ENCODE data around the gene CDA. TPM values are rescaled to one million over a fixed set of nuclear protein-coding genes. Genes with fewer than 3 reads are reported as not detected.

CDA gene
- total RNA-seq, 2 experiments from 2014 or later = not detected

- no peak for DNase-seq
Measured at GRCh38 chr1:20634065-20634593, 45.2 kb downstream of the CDA start.

GRCh38 chr1:20634594-20635084 lies 45.7 kb downstream of the CDA start:
- POLR2A ChIA-PET = interaction anchor here (1.1 to 1.8 kb wide), 4 partner anchors 26 to 152 kb away, joined by 3 to 8 read pairs (median 4); partner anchors contain the start of genes DDOST and MUL1
- ATAC-seq (ENCODE audit: low read depth) = peak; percentile 23
- no peaks in the 10 kb centered on the region for H3K9me3 Mint-ChIP-seq
- H3K4me1 Mint-ChIP-seq = peaks cover 8% of the 10 kb centered on the region
- no peak for DNase-seq
- H3K36me3 Mint-ChIP-seq = no peaks in the 10 kb centered on the region
- peaks cover 2% of the 10 kb centered on the region for H3K27me3 Mint-ChIP-seq
- H3K4me3 Mint-ChIP-seq = peak overlapping the region; percentile 81
- peak overlapping the region; percentile 54 for H3K27ac Mint-ChIP-seq

More at GRCh38 chr1:20634065-20634593, 45.2 kb downstream of the CDA start:
- H3K27ac Mint-ChIP-seq = peak overlapping the region; percentile 54
- peaks cover 8% of the 10 kb centered on the region for H3K4me1 Mint-ChIP-seq
- no peaks in the 10 kb centered on the region for H3K36me3 Mint-ChIP-seq
- H3K9me3 Mint-ChIP-seq = no peaks in the 10 kb centered on the region
- peak; percentile 16 for ATAC-seq (ENCODE audit: low read depth)
- peaks cover 2% of the 10 kb centered on the region for H3K27me3 Mint-ChIP-seq
- peak overlapping the region; percentile 81 for H3K4me3 Mint-ChIP-seq
- POLR2A ChIA-PET = interaction anchor here (0.6 to 1.8 kb wide), 5 partner anchors 12 to 660 kb away, joined by 3 to 8 read pairs (median 5); partner anchors contain the start of genes DDOST and MUL1

GRCh38 chr1:20636785-20637347 lies 48.0 kb downstream of the CDA start:
- no peak for DNase-seq
- H3K4me1 Mint-ChIP-seq = peaks cover 10% of the 10 kb centered on the region
- POLR2A ChIA-PET = no interaction called here
- H3K27ac Mint-ChIP-seq = no peak overlapping the region
- no peak overlapping the region for H3K4me3 Mint-ChIP-seq
- H3K36me3 Mint-ChIP-seq = no peaks in the 10 kb centered on the region
- H3K9me3 Mint-ChIP-seq = no peaks in the 10 kb centered on the region
- ATAC-seq (ENCODE audit: low read depth) = no peak
- H3K27me3 Mint-ChIP-seq = peaks cover 2% of the 10 kb centered on the region

GRCh38 chr1:20640183-20640597 lies 51.3 kb downstream of the CDA start:
- Mint-ChIP-seq H3K27ac (no peak overlapping the region), H3K4me3 (no peak overlapping the region), H3K9me3 (no peaks in the 10 kb centered on the region), H3K4me1 (peaks cover 2% of the 10 kb centered on the region), H3K27me3 (peaks cover 2% of the 10 kb centered on the region), H3K36me3 (no peaks in the 10 kb centered on the region)
- POLR2A ChIA-PET = no interaction called here
- ATAC-seq (ENCODE audit: low read depth) = peak; percentile 71
- peak; percentile 46 for DNase-seq

- POLR2A ChIA-PET = no interaction called here
- no peaks in the 10 kb centered on the region for H3K27me3 Mint-ChIP-seq
- no peak for ATAC-seq (ENCODE audit: low read depth)
- H3K27ac Mint-ChIP-seq = no peak overlapping the region
- no peaks in the 10 kb centered on the region for H3K9me3 Mint-ChIP-seq
- DNase-seq = no peak
- no peaks in the 10 kb centered on the region for H3K36me3 Mint-ChIP-seq
- H3K4me1 Mint-ChIP-seq = peaks cover 2% of the 10 kb centered on the region
- no peak overlapping the region for H3K4me3 Mint-ChIP-seq
Measured at GRCh38 chr1:20641975-20642374, 53.1 kb downstream of the CDA start.

- Mint-ChIP-seq H3K4me1 (peaks cover 2% of the 10 kb centered on the region), H3K4me3 (no peak overlapping the region), H3K36me3 (no peaks in the 10 kb centered on the region), H3K27me3 (no peaks in the 10 kb centered on the region), H3K27ac (no peak overlapping the region), H3K9me3 (no peaks in the 10 kb centered on the region)
- DNase-seq (no peak), ATAC-seq (ENCODE audit: low read depth) (no peak)
- POLR2A ChIA-PET = no interaction called here
Measured at GRCh38 chr1:20643080-20643479, 54.2 kb downstream of the CDA start.

- Mint-ChIP-seq H3K36me3 (peaks cover 2% of the 10 kb centered on the region), H3K27me3 (no peaks in the 10 kb centered on the region), H3K27ac (no peak overlapping the region), H3K4me1 (peaks cover 2% of the 10 kb centered on the region), H3K9me3 (no peaks in the 10 kb centered on the region), H3K4me3 (no peak overlapping the region)
- DNase-seq (no peak), ATAC-seq (ENCODE audit: low read depth) (no peak)
- POLR2A ChIA-PET = no interaction called here
Measured at GRCh38 chr1:20644416-20644815, 55.5 kb downstream of the CDA start.

- POLR2A ChIA-PET = no interaction called here
- Mint-ChIP-seq H3K4me3 (no peak overlapping the region), H3K9me3 (no peaks in the 10 kb centered on the region)
Measured at GRCh38 chr1:20645414-20645813, 56.5 kb downstream of the CDA start.

GRCh38 chr1:20648438-20648837 lies 59.5 kb downstream of the CDA start:
- Mint-ChIP-seq H3K4me3 (no peak overlapping the region), H3K9me3 (no peaks in the 10 kb centered on the region), H3K27ac (no peak overlapping the region), H3K36me3 (peaks cover 16% of the 10 kb centered on the region), H3K27me3 (no peaks in the 10 kb centered on the region), H3K4me1 (no peaks in the 10 kb centered on the region)
- ATAC-seq (ENCODE audit: low read depth) (no peak), DNase-seq (no peak)
- POLR2A ChIA-PET = no interaction called here

More at GRCh38 chr1:20645414-20645813, 56.5 kb downstream of the CDA start:
- no peak overlapping the region for H3K27ac Mint-ChIP-seq
- no peaks in the 10 kb centered on the region for H3K4me1 Mint-ChIP-seq
- H3K36me3 Mint-ChIP-seq = peaks cover 2% of the 10 kb centered on the region
- DNase-seq (no peak), ATAC-seq (ENCODE audit: low read depth) (no peak)
- no peaks in the 10 kb centered on the region for H3K27me3 Mint-ChIP-seq

- H3K36me3 Mint-ChIP-seq = peaks cover 19% of the 10 kb centered on the region
- H3K9me3 Mint-ChIP-seq = no peaks in the 10 kb centered on the region
- no peak overlapping the region for H3K27ac Mint-ChIP-seq
- DNase-seq = no peak
- POLR2A ChIA-PET = no interaction called here
- H3K27me3 Mint-ChIP-seq = no peaks in the 10 kb centered on the region
- no peak for ATAC-seq (ENCODE audit: low read depth)
- no peaks in the 10 kb centered on the region for H3K4me1 Mint-ChIP-seq
- H3K4me3 Mint-ChIP-seq = no peak overlapping the region
Measured at GRCh38 chr1:20648946-20649345, 60.0 kb downstream of the CDA start.

GRCh38 chr1:20652300-20652699 lies 63.4 kb downstream of the CDA start:
- DNase-seq = no peak
- no peak overlapping the region for H3K27ac Mint-ChIP-seq
- no peaks in the 10 kb centered on the region for H3K27me3 Mint-ChIP-seq
- no peak for ATAC-seq (ENCODE audit: low read depth)
- no peaks in the 10 kb centered on the region for H3K4me1 Mint-ChIP-seq
- H3K4me3 Mint-ChIP-seq = no peak overlapping the region
- H3K9me3 Mint-ChIP-seq = no peaks in the 10 kb centered on the region
- POLR2A ChIA-PET = no interaction called here
- H3K36me3 Mint-ChIP-seq = peaks cover 31% of the 10 kb centered on the region

- Mint-ChIP-seq H3K9me3 (no peaks in the 10 kb centered on the region), H3K36me3 (peaks cover 30% of the 10 kb centered on the region), H3K4me1 (peaks cover 1% of the 10 kb centered on the region), H3K4me3 (no peak overlapping the region), H3K27me3 (no peaks in the 10 kb centered on the region), H3K27ac (no peak overlapping the region)
- POLR2A ChIA-PET = interaction anchor here (0.6 kb wide), 1 partner anchor 1036 kb away, joined by 3 read pairs; no protein-coding TSS in a partner anchor
- DNase-seq = no peak
- ATAC-seq (ENCODE audit: low read depth) = no peak
Measured at GRCh38 chr1:20654104-20654690, 65.3 kb downstream of the CDA start.

- H3K4me3 Mint-ChIP-seq = no peak overlapping the region
- H3K27me3 Mint-ChIP-seq = no peaks in the 10 kb centered on the region
- DNase-seq (no peak), ATAC-seq (ENCODE audit: low read depth) (no peak)
- POLR2A ChIA-PET = no interaction called here
- H3K36me3 Mint-ChIP-seq = peaks cover 28% of the 10 kb centered on the region
- H3K27ac Mint-ChIP-seq = peak overlapping the region; percentile 66
- no peaks in the 10 kb centered on the region for H3K9me3 Mint-ChIP-seq
- H3K4me1 Mint-ChIP-seq = peaks cover 21% of the 10 kb centered on the region
Measured at GRCh38 chr1:20657024-20657423, 68.1 kb downstream of the CDA start.
